ENCODE data around the gene OAF. TPM values are rescaled to one million over a fixed set of nuclear protein-coding genes. Genes with fewer than 3 reads are reported as not detected.

Gene OAF
- total and polyA plus RNA-seq, 9 of the 15 experiments (the other 6 are each of a cell fraction or from before 2014, with no cell fraction given): 1.1 to 21.6 (median 7.5) TPM

GRCh38 chr11:120279502-120279901 is 68.7 kb downstream of the OAF start:
- no peak overlapping the region for H3K4me3 ChIP-seq
- FAIRE-seq: no peak
- H4K20me1 ChIP-seq (replicated peaks; ENCODE audit: control insufficient read depth, insufficient read depth, low read length): peaks cover 2% of the 10 kb centered on the region; the same call in 1 of the 2 replicates
- ChIA-PET POLR2A (no interaction called here), CTCF (ENCODE audit: low intra/inter-chr PET ratio) (no interaction called here)
- no peak for TF ChIP-seq ZNF253 (CRISPR knock-in tag; conservative IDR thresholded peaks at IDR 0.05)
- no peak for TF ChIP-seq PBX2 (CRISPR knock-in tag; IDR thresholded peaks at IDR 0.05; ENCODE audit: low read depth)
- TF ChIP-seq PBX2 (tag; conservative IDR thresholded peaks at IDR 0.05; ENCODE audit: low read depth): no peak
- TF ChIP-seq ZFPM2 (CRISPR knock-in tag; IDR thresholded peaks at IDR 0.05): no peak
- TF ChIP-seq ZBED1 (IDR thresholded peaks at IDR 0.05): no peak
- TF ChIP-seq RBM25 (IDR thresholded peaks at IDR 0.05; ENCODE audit: low read depth, low read length, severe bottlenecking): no peak
- no peak for TF ChIP-seq ZNF384 (IDR thresholded peaks at IDR 0.05; ENCODE audit: low read depth, low read length)
- no peak for TF ChIP-seq ZNF134 (CRISPR knock-in tag; conservative IDR thresholded peaks at IDR 0.05)
- TF ChIP-seq MCM3 (IDR thresholded peaks at IDR 0.05): no peak
- TF ChIP-seq SNAPC5 (CRISPR knock-in tag; IDR thresholded peaks at IDR 0.05): no peak
- no peak for TF ChIP-seq ZNF175 (CRISPR knock-in tag; IDR thresholded peaks at IDR 0.05; ENCODE audit: low read depth)
- no peak for DNase-seq (ENCODE audit: extremely low read depth in 1 of 4, low spot score in 3 of 4)
- H3K27ac ChIP-seq (ENCODE audit: extremely low read depth, low read depth, low read length): no peak overlapping the region
- no peaks in the 10 kb centered on the region for H3K36me3 ChIP-seq (ENCODE audit: control insufficient read depth, insufficient read depth, low read length)
- no peak for ATAC-seq
- no TSS peak for BruUV-seq (replicated peaks)
- H3K27me3 ChIP-seq (ENCODE audit: control insufficient read depth in 2 of 2, insufficient read depth in 2 of 2, low read length in 2 of 2): no peaks in the 10 kb centered on the region
- no peaks in the 10 kb centered on the region for H3K9me1 ChIP-seq (ENCODE audit: control insufficient read depth, insufficient read depth, low read length)
- H3K9ac ChIP-seq (ENCODE audit: insufficient read depth in 1 of 2, low read depth in 2 of 2, low read length in 2 of 2): no peak overlapping the region; a peak in 1 of 4 replicates
- intact Hi-C loops (cut with micrococcal nuclease) (no loop called here), in situ Hi-C loops (cut with MboI) (no loop called here)
- no peaks in the 10 kb centered on the region for H3K9me3 ChIP-seq (replicated peaks; ENCODE audit: control insufficient read depth, insufficient read depth, low read depth, low read length)
- WGBS (ENCODE audit: insufficient coverage, low coverage, missing lambda C conversion rate): 84% methylated on average over 5 of the region's 5 CpGs
- H2AFZ ChIP-seq (ENCODE audit: low read depth, low read length): no peak overlapping the region
- no peak overlapping the region for H3K4me2 ChIP-seq (ENCODE audit: insufficient read depth, low read length)
- H3K79me2 ChIP-seq (ENCODE audit: control insufficient read depth, insufficient read depth, low read length): no peaks in the 10 kb centered on the region
- H3K4me1 ChIP-seq (replicated peaks in 1 of 2; ENCODE audit: control insufficient read depth in 2 of 2, insufficient read depth in 2 of 2, low read length in 2 of 2): peaks cover 10 to 17% of the 10 kb centered on the region in 2 experiments; a peak in 4 of 5 replicates

Other genes with a start within 250 kb of the OAF start
- gene TRIM29, start 72.9 kb upstream of the OAF start, total RNA-seq (2014; rRNA removed): 0.16 TPM in 1 of 2 replicates, not detected in the other
- gene TRIM29, start 72.9 kb upstream of the OAF start, total RNA-seq (2014; rRNA removed; fragmentation: Illumina TruSeq; extraction: Trizol): 0.15 and 0.41 TPM in 2 replicates
- gene TRIM29, start 72.9 kb upstream of the OAF start, total RNA-seq (2015; rRNA removed; fragmentation: Illumina TruSeq; extraction: Trizol): 0.19 TPM in 1 of 2 replicates, not detected in the other
- gene TRIM29, start 72.9 kb upstream of the OAF start, total RNA-seq (2021): 0.31 and 1.4 TPM in 2 replicates
- gene TRIM29, start 72.9 kb upstream of the OAF start, polyA plus RNA-seq (2011; rRNA removed): 0.19 and 0.65 TPM in 2 replicates
- gene TRIM29, start 72.9 kb upstream of the OAF start, polyA plus RNA-seq (2014; fragmentation: Illumina TruSeq; extraction: Trizol): 0.74 and 0.75 TPM in 2 replicates
- under 1 TPM; 0.41 to 0.42 TPM for gene TRIM29, start 72.9 kb upstream of the OAF start, polyA plus RNA-seq (2014; fragmentation: Nextera tagmentation; extraction: Ambion mirVana)
- 0.08 and 0.93 TPM in 2 replicates for gene TRIM29, start 72.9 kb upstream of the OAF start, polyA plus RNA-seq (2014; rRNA removed)
- gene POU2F3, start 29.1 kb downstream of the OAF start, total RNA-seq (2014; rRNA removed): not detected in 2 replicates
- gene POU2F3, start 29.1 kb downstream of the OAF start, total RNA-seq (2014; rRNA removed; fragmentation: Illumina TruSeq; extraction: Trizol): not detected in 2 replicates
- not detected in 2 replicates for gene POU2F3, start 29.1 kb downstream of the OAF start, total RNA-seq (2015; rRNA removed; fragmentation: Illumina TruSeq; extraction: Trizol)
- not detected in 2 replicates for gene POU2F3, start 29.1 kb downstream of the OAF start, total RNA-seq (2021)
- not detected in 2 replicates for gene POU2F3, start 29.1 kb downstream of the OAF start, polyA plus RNA-seq (2011; rRNA removed)
- gene POU2F3, start 29.1 kb downstream of the OAF start, polyA plus RNA-seq (2014; fragmentation: Illumina TruSeq; extraction: Trizol): not detected in 2 replicates
- not detected for gene POU2F3, start 29.1 kb downstream of the OAF start, polyA plus RNA-seq (2014; fragmentation: Nextera tagmentation; extraction: Ambion mirVana)
- not detected in 2 replicates for gene POU2F3, start 29.1 kb downstream of the OAF start, polyA plus RNA-seq (2014; rRNA removed)
- gene TLCD5, start 114.3 kb downstream of the OAF start, total RNA-seq (2014; rRNA removed): 1.3 TPM in 2 replicates
- 1.7 and 1.9 TPM in 2 replicates for gene TLCD5, start 114.3 kb downstream of the OAF start, total RNA-seq (2014; rRNA removed; fragmentation: Illumina TruSeq; extraction: Trizol)
- gene TLCD5, start 114.3 kb downstream of the OAF start, total RNA-seq (2015; rRNA removed; fragmentation: Illumina TruSeq; extraction: Trizol): 0.75 and 0.94 TPM in 2 replicates
- gene TLCD5, start 114.3 kb downstream of the OAF start, total RNA-seq (2021): 1.3 and 1.4 TPM in 2 replicates
- gene TLCD5, start 114.3 kb downstream of the OAF start, polyA plus RNA-seq (2011; rRNA removed): 4.8 and 5.1 TPM in 2 replicates
- gene TLCD5, start 114.3 kb downstream of the OAF start, polyA plus RNA-seq (2014; fragmentation: Illumina TruSeq; extraction: Trizol): 1.3 and 1.8 TPM in 2 replicates
- gene TLCD5, start 114.3 kb downstream of the OAF start, polyA plus RNA-seq (2014; fragmentation: Nextera tagmentation; extraction: Ambion mirVana): 1 to 10 TPM; 1.6 to 1.7 TPM
- gene TLCD5, start 114.3 kb downstream of the OAF start, polyA plus RNA-seq (2014; rRNA removed): 1.5 and 1.8 TPM in 2 replicates
- gene ARHGEF12, start 125.4 kb downstream of the OAF start, total RNA-seq (2014; rRNA removed): 25.6 and 29.5 TPM in 2 replicates
- gene ARHGEF12, start 125.4 kb downstream of the OAF start, total RNA-seq (2014; rRNA removed; fragmentation: Illumina TruSeq; extraction: Trizol): 51.7 and 61.3 TPM in 2 replicates
- gene ARHGEF12, start 125.4 kb downstream of the OAF start, total RNA-seq (2015; rRNA removed; fragmentation: Illumina TruSeq; extraction: Trizol): 43.6 and 47.0 TPM in 2 replicates
- 39.9 and 44.6 TPM in 2 replicates for gene ARHGEF12, start 125.4 kb downstream of the OAF start, total RNA-seq (2021)
- 13.5 and 27.1 TPM in 2 replicates for gene ARHGEF12, start 125.4 kb downstream of the OAF start, polyA plus RNA-seq (2011; rRNA removed)
- gene ARHGEF12, start 125.4 kb downstream of the OAF start, polyA plus RNA-seq (2014; fragmentation: Illumina TruSeq; extraction: Trizol): 29.9 and 32.6 TPM in 2 replicates
- gene ARHGEF12, start 125.4 kb downstream of the OAF start, polyA plus RNA-seq (2014; fragmentation: Nextera tagmentation; extraction: Ambion mirVana): 1 to 10 TPM; 3.5 to 4.6 TPM
- gene ARHGEF12, start 125.4 kb downstream of the OAF start, polyA plus RNA-seq (2014; rRNA removed): 17.8 and 19.3 TPM in 2 replicates

Measured in K562 (cell line).